Thyroid gland (tissue), 4 donors: ENCODE results near the gene STAT3.

ENCODE experiments used
- CTCF ChIP-seq, 6 experiments: fragments of 200-600 bp in 3 of 6; fragments of 450-650 bp in 3 of 6; sonication (generic) in 3 of 6; IDR thresholded peaks; one replicate each; pipeline ENCODE4 v1.5.1; 2016 to 2019; ENCODE audit warnings: antibody characterized with exemption in 6 of 6, mild to moderate bottlenecking in 2 of 6, inconsistent platforms in 1 of 6, moderate library complexity in 1 of 6
- POLR2A ChIP-seq, 2 donors: fragments of 450-650 bp; IDR thresholded peaks; one replicate each; pipeline ENCODE4 v1.6.1; 2017; ENCODE audit warnings: antibody characterized with exemption in 2 of 2, mild to moderate bottlenecking in 2 of 2, moderate library complexity in 1 of 2

- TF ChIP-seq CTCF (IDR thresholded peaks at IDR 0.05) = no peak
- no peak for TF ChIP-seq POLR2A (IDR thresholded peaks at IDR 0.05)
These were observed 50.8 kb downstream of the STAT3 start for GRCh38 chr17:42337442-42337841.
